ENCODE measurements around the gene ADCY5.

Gene ADCY5

GRCh38 chr3:123317716-123318115, 131.2 kb downstream of the ADCY5 start:
- TF ChIP-seq EZH2 (IDR thresholded peaks at IDR 0.05; ENCODE audit: borderline replicate concordance, low read length) (no peak), CTCF (IDR thresholded peaks at IDR 0.05; ENCODE audit: low read length) (no peak)

GRCh38 chr3:123315271-123315595, 133.7 kb downstream of the ADCY5 start:
- Histone ChIP-seq H3K4me3 (ENCODE audit: low read depth, low read length, poor library complexity, severe bottlenecking) (no peak overlapping the region), H3K79me2 (ENCODE audit: insufficient read depth, low read length) (no peaks in the 10 kb centered on the region), H3K36me3 (ENCODE audit: insufficient read depth, low read length) (no peaks in the 10 kb centered on the region), H4K20me1 (ENCODE audit: insufficient read depth, low read length) (no peaks in the 10 kb centered on the region), H3K9me2 (ENCODE audit: low read depth, low read length) (no peaks in the 10 kb centered on the region), H3K9ac (ENCODE audit: low read length) (no peak overlapping the region), H3K27me3 (ENCODE audit: insufficient read depth, low read length) (0 out of 2 replicates have a peak, but pooled peaks cover 4% of the 10 kb centered on the region), H3K4me2 (ENCODE audit: low read length) (no peak overlapping the region), H2AFZ (ENCODE audit: low read length) (no peak overlapping the region), H3F3A (ENCODE audit: insufficient read depth, low read length) (no peaks in the 10 kb centered on the region), H3K9me3 (ENCODE audit: low read length) (no peaks in the 10 kb centered on the region), H3K27ac (ENCODE audit: low read depth, low read length, poor library complexity, severe bottlenecking) (no peak overlapping the region), H3K4me1 (ENCODE audit: insufficient read depth, low read length, severe bottlenecking) (no peaks in the 10 kb centered on the region)
- no peak for TF ChIP-seq EZH2 (IDR thresholded peaks at IDR 0.05; ENCODE audit: borderline replicate concordance, low read length)
- no peak for TF ChIP-seq CTCF (IDR thresholded peaks at IDR 0.05; ENCODE audit: low read length)

More at GRCh38 chr3:123317716-123318115, 131.2 kb downstream of the ADCY5 start:
- H3K4me2 ChIP-seq (ENCODE audit: low read length): no peak overlapping the region
- no peak overlapping the region for H2AFZ ChIP-seq (ENCODE audit: low read length)
- H3K36me3 ChIP-seq (ENCODE audit: insufficient read depth, low read length): no peaks in the 10 kb centered on the region
- H3K9ac ChIP-seq (ENCODE audit: low read length): no peak overlapping the region
- no peaks in the 10 kb centered on the region for H3K79me2 ChIP-seq (ENCODE audit: insufficient read depth, low read length)
- H3K27ac ChIP-seq (ENCODE audit: low read depth, low read length, poor library complexity, severe bottlenecking): no peak overlapping the region
- H3K9me3 ChIP-seq (ENCODE audit: low read length): no peaks in the 10 kb centered on the region
- no peaks in the 10 kb centered on the region for H3K4me1 ChIP-seq (ENCODE audit: insufficient read depth, low read length, severe bottlenecking)
- H3K27me3 ChIP-seq (ENCODE audit: insufficient read depth, low read length): peaks cover 4% of the 10 kb centered on the region; the same call in 1 of the 2 replicates
- H3F3A ChIP-seq (ENCODE audit: insufficient read depth, low read length): no peaks in the 10 kb centered on the region
- H4K20me1 ChIP-seq (ENCODE audit: insufficient read depth, low read length): no peaks in the 10 kb centered on the region
- H3K4me3 ChIP-seq (ENCODE audit: low read depth, low read length, poor library complexity, severe bottlenecking): no peak overlapping the region
- no peaks in the 10 kb centered on the region for H3K9me2 ChIP-seq (ENCODE audit: low read depth, low read length)

GRCh38 chr3:123314359-123315270, 134.3 kb downstream of the ADCY5 start:
- Histone ChIP-seq H3K36me3 (ENCODE audit: insufficient read depth, low read length) (no peaks in the 10 kb centered on the region), H3K4me3 (ENCODE audit: low read depth, low read length, poor library complexity, severe bottlenecking) (no peak overlapping the region), H4K20me1 (ENCODE audit: insufficient read depth, low read length) (no peaks in the 10 kb centered on the region), H3K4me2 (ENCODE audit: low read length) (no peak overlapping the region; the same call in 1 of the 2 replicates), H3K27ac (ENCODE audit: low read depth, low read length, poor library complexity, severe bottlenecking) (no peak overlapping the region), H3K9me3 (ENCODE audit: low read length) (no peaks in the 10 kb centered on the region), H3F3A (ENCODE audit: insufficient read depth, low read length) (no peaks in the 10 kb centered on the region), H3K9ac (ENCODE audit: low read length) (no peak overlapping the region), H3K4me1 (ENCODE audit: insufficient read depth, low read length, severe bottlenecking) (no peaks in the 10 kb centered on the region), H2AFZ (ENCODE audit: low read length) (no peak overlapping the region), H3K79me2 (ENCODE audit: insufficient read depth, low read length) (no peaks in the 10 kb centered on the region), H3K27me3 (ENCODE audit: insufficient read depth, low read length) (0 out of 2 replicates have a peak, but pooled peaks cover 4% of the 10 kb centered on the region), H3K9me2 (ENCODE audit: low read depth, low read length) (no peaks in the 10 kb centered on the region)
- TF ChIP-seq CTCF (IDR thresholded peaks at IDR 0.05; ENCODE audit: low read length) (no peak), EZH2 (IDR thresholded peaks at IDR 0.05; ENCODE audit: borderline replicate concordance, low read length) (no peak)

All from OCI-LY1 (cell line).